A549 (cell line): ENCODE data around the gene TPCN1. TPM values are rescaled to one million over a fixed set of nuclear protein-coding genes. Genes with fewer than 3 reads are reported as not detected.

Experiments
- ATAC-seq, 2 experiments: fragments of 200-7000 bp in 1 of 2; fragments of >200 bp in 1 of 2; cut with Nextera tagmentation in 1 of 2; cut with Tn5 transposase in 1 of 2; 3 replicates each; pipeline versions ENCODE4 v1.8.0 to v1.9.1; 2018 to 2020; ENCODE audit warnings: mild to moderate bottlenecking in 1 of 2, moderate library complexity in 1 of 2
- CTCF ChIA-PET: fragments of 300-600 bp; sonication (Branson Sonifier 250); formaldehyde crosslinking; extraction: SDS; loops from one replicate; lab custom pipeline; 2021; ENCODE audit warnings: antibody characterized with exemption, inconsistent platforms; lab: Yijun Ruan, JAX
- POLR2A ChIA-PET: fragments of 350-600 bp; formaldehyde crosslinking; extraction: SDS; loops from one replicate; lab custom pipeline; 2021; ENCODE audit warnings: antibody characterized with exemption, inconsistent platforms; lab: Yijun Ruan, JAX
- DNase-seq, 2 experiments: peaks; one replicate each; pipeline versions ENCODE4 v3.0.0 to v3.0.0-alpha.2; 2011 to 2016; ENCODE audit warnings: low read depth in 1 of 2, low spot score in 1 of 2
- FAIRE-seq: peaks from 2 replicates; lab custom pipeline; 2011; peaks lifted over from hg19 to GRCh38; lab: Jason Lieb, UNC
- H3K27ac ChIP-seq, 2 experiments: fragments of >200 bp; sonication (Bioruptor Twin); formaldehyde crosslinking; 3 replicates each; pipeline ENCODE4 v1.5.1; 2016 to 2017
- H3K4me1 ChIP-seq: fragments of >200 bp; sonication (Bioruptor Twin); formaldehyde crosslinking; 3 replicates; pipeline ENCODE4 v1.6.1; 2016
- H3K4me2 ChIP-seq: fragments of >200 bp; sonication (Bioruptor Twin); formaldehyde crosslinking; 3 replicates; pipeline ENCODE4 v1.6.1; 2016
- H3K4me3 ChIP-seq: fragments of >200 bp; sonication (Bioruptor Twin); formaldehyde crosslinking; 3 replicates; pipeline ENCODE4 v1.5.1; 2016
- H3K9me3 ChIP-seq: fragments of >200 bp; sonication (Bioruptor Twin); formaldehyde crosslinking; 3 replicates; pipeline ENCODE4 v1.6.1; 2016
- ATOH8 ChIP-seq: fragments of 250-450 bp; sonication (Bioruptor Pico); IDR thresholded peaks from 2 replicates; pipeline ENCODE4 v1.5.0; 2020; ENCODE audit warnings: low read depth, mild to moderate bottlenecking, moderate library complexity
- BCL3 ChIP-seq: fragments of >200 bp; sonication (Bioruptor Twin); formaldehyde crosslinking; IDR thresholded peaks from 3 replicates; pipeline ENCODE4 v1.6.1; 2016
- BHLHE40 ChIP-seq: IDR thresholded peaks from 2 replicates; pipeline ENCODE4 v1.6.1; 2012; ENCODE audit warnings: low read depth, low read length, inconsistent platforms
- CHD2 ChIP-seq: fragments of 150-350 bp; IDR thresholded peaks from 2 replicates; pipeline ENCODE4 v1.6.1; 2014; ENCODE audit warnings: low read length; ENCODE audit not compliant: partially characterized antibody
- E2F6 ChIP-seq: IDR thresholded peaks from 2 replicates; pipeline ENCODE4 v1.6.1; 2012; ENCODE audit warnings: low read depth, borderline replicate concordance
- EHF ChIP-seq: fragments of 250-450 bp; sonication (Bioruptor Pico); IDR thresholded peaks from 2 replicates; pipeline ENCODE4 v1.5.0; 2020; ENCODE audit warnings: mild to moderate bottlenecking
- EHMT2 ChIP-seq: fragments of 200-600 bp; sonication (generic); IDR thresholded peaks from 2 replicates; pipeline ENCODE4 v1.6.1; 2016; ENCODE audit warnings: antibody characterized with exemption, low read depth, mild to moderate bottlenecking, moderate library complexity
- GATA3 ChIP-seq: IDR thresholded peaks from 2 replicates; pipeline ENCODE4 v1.6.1; 2012; ENCODE audit warnings: borderline replicate concordance
- HDAC2 ChIP-seq: fragments of 200-600 bp; sonication (generic); IDR thresholded peaks from 2 replicates; pipeline ENCODE4 v1.6.1; 2016
- HEYL ChIP-seq: fragments of 250-450 bp; sonication (Bioruptor Pico); IDR thresholded peaks from 2 replicates; pipeline ENCODE4 v1.8.0; 2021; ENCODE audit warnings: mild to moderate bottlenecking, moderate library complexity
- HMGXB4 ChIP-seq: fragments of 250-450 bp; sonication (Bioruptor Pico); IDR thresholded peaks from 2 replicates; pipeline ENCODE4 v1.5.0; 2021; ENCODE audit warnings: mild to moderate bottlenecking, moderate library complexity, borderline replicate concordance
- HOXA7 ChIP-seq: fragments of 250-450 bp; sonication (Bioruptor Pico); IDR thresholded peaks from 2 replicates; pipeline ENCODE4 v1.5.0; 2020; ENCODE audit warnings: mild to moderate bottlenecking, moderate library complexity
- JUN ChIP-seq, 2 experiments: fragments of >200 bp; sonication (Bioruptor Twin); formaldehyde crosslinking; IDR thresholded peaks; 2 replicates in 1 of 2; 3 replicates in 1 of 2; pipeline ENCODE4 v1.6.1; 2016 to 2017
- KDM5A ChIP-seq: fragments of 200-600 bp; sonication (generic); IDR thresholded peaks from 2 replicates; pipeline ENCODE4 v1.6.1; 2016; ENCODE audit warnings: antibody characterized with exemption, mild to moderate bottlenecking
- MAFK ChIP-seq: fragments of 450-650 bp; IDR thresholded peaks from 2 replicates; pipeline ENCODE4 v1.6.1; 2014; ENCODE audit not compliant: partially characterized antibody
- MAZ ChIP-seq: fragments of 150-350 bp; IDR thresholded peaks from 2 replicates; pipeline ENCODE4 v1.6.1; 2014; ENCODE audit warnings: antibody characterized with exemption, low read depth, low read length, borderline replicate concordance
- MYC ChIP-seq: IDR thresholded peaks from 2 replicates; pipeline ENCODE4 v1.6.1; 2012; ENCODE audit warnings: mild to moderate bottlenecking, inconsistent platforms, low read length, improper control_type of control experiment, borderline replicate concordance
- NFE2L2 ChIP-seq: fragments of 150-350 bp; conservative IDR thresholded peaks from 2 replicates; pipeline ENCODE4 v1.6.1; 2014; ENCODE audit warnings: low read length
- NR3C1 ChIP-seq: fragments of >200 bp; sonication (Bioruptor Twin); formaldehyde crosslinking; IDR thresholded peaks from 3 replicates; pipeline ENCODE4 v1.6.1; 2017
- POLR2A ChIP-seq: IDR thresholded peaks from 2 replicates; pipeline ENCODE4 v1.6.1; 2012; ENCODE audit warnings: mild to moderate bottlenecking, low read length
- RCOR1 ChIP-seq: fragments of 150-350 bp; IDR thresholded peaks from 2 replicates; pipeline ENCODE4 v1.6.1; 2014; ENCODE audit warnings: antibody characterized with exemption, low read length, low read depth
- TFCP2L1 ChIP-seq: fragments of 250-450 bp; sonication (Bioruptor Pico); IDR thresholded peaks from 2 replicates; pipeline ENCODE4 v1.5.0; 2021; ENCODE audit warnings: mild to moderate bottlenecking
- ZFP36 ChIP-seq: fragments of 450-650 bp; IDR thresholded peaks from 2 replicates; pipeline ENCODE4 v1.6.1; 2014; ENCODE audit warnings: borderline replicate concordance; ENCODE audit not compliant: partially characterized antibody
- WGBS: methylation state at CpG from one replicate; pipeline ENCODE4 v1.1.6; 2017; ENCODE audit errors: missing lambda C conversion rate; 5-methylcytosine and 5-hydroxymethylcytosine counted together
- polyA plus RNA-seq, 4 experiments: library from polyadenylated mRNA; depleted of rRNA in 3 of 4; stranded (reverse); fragments of >200 nt; fragmentation: RNase III in 1 of 4; extraction: RNeasy Plus Mini Kit Qiagen cat#74134 plus additional on column Dnase treatment in 1 of 4; gene quantifications; 2 replicates in 3 of 4; 3 replicates in 1 of 4; pipeline ENCODE4 v1.2.3, GENCODE V29; 2011 to 2017

The TPCN1 gene
- polyA plus RNA-seq, 2 of the 4 experiments (the other 2 are of a cell fraction): 21.9 to 24.1 TPM

GRCh38 chr12:113284751-113285150 lies 63.5 kb downstream of the TPCN1 start (continued):
- no peak for TF ChIP-seq ATOH8 (CRISPR knock-in tag)
- TF ChIP-seq JUN (IDR thresholded peaks at IDR 0.05): no peak

GRCh38 chr12:113285679-113286610 lies 64.7 kb downstream of the TPCN1 start:
- Histone ChIP-seq H3K27ac (no peak overlapping the region), H3K9me3 (no peaks in the 10 kb centered on the region), H3K4me1 (no peaks in the 10 kb centered on the region), H3K4me3 (no peak overlapping the region), H3K4me2 (no peak overlapping the region)
- no peak for FAIRE-seq
- DNase-seq: no peak
- TF ChIP-seq EHF (CRISPR knock-in tag) (no peak), E2F6 (no peak), ATOH8 (CRISPR knock-in tag) (no peak), GATA3 (no peak), HMGXB4 (no peak), HOXA7 (CRISPR knock-in tag) (no peak), POLR2A (no peak), RCOR1 (no peak), MAZ (no peak), NFE2L2 (no peak), EHMT2 (no peak)
- WGBS: 91% methylated on average over 22 of the region's 22 CpGs
- peak in 1 of 2 experiments; percentile 12; a peak in 2 of 6 replicates for ATAC-seq
- ChIA-PET POLR2A (no interaction called here), CTCF (interaction anchor here (1.4 kb wide), 1 partner anchor 10 kb away, joined by 4 read pairs; no protein-coding TSS in a partner anchor)

GRCh38 chr12:113286712-113287111 lies 65.4 kb downstream of the TPCN1 start:
- ChIA-PET POLR2A (no interaction called here), CTCF (interaction anchor here (1.4 kb wide), 1 partner anchor 9 kb away, joined by 4 read pairs; no protein-coding TSS in a partner anchor)

More at GRCh38 chr12:113286712-113287111, 65.4 kb downstream of the TPCN1 start:
- H3K27ac ChIP-seq: no peak overlapping the region
- DNase-seq: no peak
- H3K9me3 ChIP-seq: no peaks in the 10 kb centered on the region
- no peak for TF ChIP-seq HMGXB4
- no peak for TF ChIP-seq KDM5A
- no peak for TF ChIP-seq BCL3
- no peak for TF ChIP-seq BHLHE40
- TF ChIP-seq MAFK: no peak
- TF ChIP-seq HEYL (CRISPR knock-in tag): no peak
- no peak for TF ChIP-seq NR3C1
- no peak for TF ChIP-seq MYC
- no peak for TF ChIP-seq EHMT2
- TF ChIP-seq HDAC2: no peak
- no peak for TF ChIP-seq CHD2
- TF ChIP-seq TFCP2L1 (CRISPR knock-in tag): no peak
- no peak for TF ChIP-seq EHF (CRISPR knock-in tag)
- TF ChIP-seq ZFP36: no peak
- TF ChIP-seq, all 56 proteins: peak for 0
- FAIRE-seq (no peak), ATAC-seq (no peak; a peak in 1 of 6 replicates)
- H3K4me2 ChIP-seq: no peak overlapping the region
- WGBS: 77% methylated on average over 3 of the region's 11 CpGs
- H3K4me1 ChIP-seq: no peaks in the 10 kb centered on the region
- no peak overlapping the region for H3K4me3 ChIP-seq
